ENCODE results near the gene CREBBP. TPM values are rescaled to one million over a fixed set of nuclear protein-coding genes. Genes with fewer than 3 reads are reported as not detected.

Gene CREBBP
- total RNA-seq, 2 donors from 2014 or later = 65.0 to 103 TPM

DNA sequence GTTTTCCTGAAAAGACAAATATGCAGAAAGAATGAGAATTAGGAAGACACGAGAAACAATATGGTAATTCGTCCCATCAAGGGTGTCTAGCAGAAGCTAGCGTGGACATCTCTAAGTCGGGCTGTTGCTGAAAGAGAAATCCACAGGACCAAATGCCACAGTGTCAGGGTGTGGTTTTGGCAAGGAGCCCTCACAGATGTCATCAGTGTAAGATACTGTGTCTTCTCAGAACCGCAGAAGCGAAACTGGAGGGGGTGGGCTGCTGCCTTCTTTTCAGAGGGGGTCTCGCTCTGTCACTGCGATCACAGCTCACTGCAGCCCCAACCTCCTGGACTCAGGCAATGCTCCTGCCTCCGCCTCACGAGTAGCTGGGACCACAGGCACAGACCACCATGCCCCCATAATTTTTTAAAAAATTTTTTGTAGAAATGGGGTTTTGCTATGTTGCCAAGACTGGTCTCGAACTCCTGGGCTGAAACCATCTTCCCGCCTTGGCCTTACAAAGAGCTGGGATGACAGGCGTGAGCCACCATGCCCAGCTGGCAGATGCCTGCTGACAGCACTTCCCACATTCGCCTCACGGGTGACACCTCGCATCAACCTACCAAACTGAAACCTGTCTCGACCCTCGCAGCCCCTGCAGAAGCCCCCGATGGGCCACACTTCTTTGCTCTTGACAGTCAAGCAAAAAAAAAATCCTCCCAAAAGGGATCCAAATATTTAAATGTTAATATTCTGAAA is 189.4 kb downstream of the CREBBP start:
- H3K4me3 ChIP-seq = peak overlapping the region; percentile 67
- no peaks in the 10 kb centered on the region for H3K9me3 ChIP-seq
- peak overlapping the region in 1 of 2 donors; percentile 53 for H3K27ac ChIP-seq
- TF ChIP-seq, protein P1, sequence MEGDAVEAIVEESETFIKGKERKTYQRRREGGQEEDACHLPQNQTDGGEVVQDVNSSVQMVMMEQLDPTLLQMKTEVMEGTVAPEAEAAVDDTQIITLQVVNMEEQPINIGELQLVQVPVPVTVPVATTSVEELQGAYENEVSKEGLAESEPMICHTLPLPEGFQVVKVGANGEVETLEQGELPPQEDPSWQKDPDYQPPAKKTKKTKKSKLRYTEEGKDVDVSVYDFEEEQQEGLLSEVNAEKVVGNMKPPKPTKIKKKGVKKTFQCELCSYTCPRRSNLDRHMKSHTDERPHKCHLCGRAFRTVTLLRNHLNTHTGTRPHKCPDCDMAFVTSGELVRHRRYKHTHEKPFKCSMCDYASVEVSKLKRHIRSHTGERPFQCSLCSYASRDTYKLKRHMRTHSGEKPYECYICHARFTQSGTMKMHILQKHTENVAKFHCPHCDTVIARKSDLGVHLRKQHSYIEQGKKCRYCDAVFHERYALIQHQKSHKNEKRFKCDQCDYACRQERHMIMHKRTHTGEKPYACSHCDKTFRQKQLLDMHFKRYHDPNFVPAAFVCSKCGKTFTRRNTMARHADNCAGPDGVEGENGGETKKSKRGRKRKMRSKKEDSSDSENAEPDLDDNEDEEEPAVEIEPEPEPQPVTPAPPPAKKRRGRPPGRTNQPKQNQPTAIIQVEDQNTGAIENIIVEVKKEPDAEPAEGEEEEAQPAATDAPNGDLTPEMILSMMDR (IDR thresholded peaks at IDR 0.05) = peak; percentile 20
- peaks cover 5 to 13% of the 10 kb centered on the region in 2 donors for H3K4me1 ChIP-seq (ENCODE audit: control insufficient read depth in 1 of 2, low read depth in 2 of 2)
- DNase-seq (ENCODE audit: low spot score) (no peak), ATAC-seq (ENCODE audit: insufficient number of reproducible peaks, low FRiP score, low read depth) (no peak)
- H3K36me3 ChIP-seq = peaks cover 7% of the 10 kb centered on the region
- no peaks in the 10 kb centered on the region for H3K27me3 ChIP-seq (replicated peaks; ENCODE audit: insufficient read depth)

DNA sequence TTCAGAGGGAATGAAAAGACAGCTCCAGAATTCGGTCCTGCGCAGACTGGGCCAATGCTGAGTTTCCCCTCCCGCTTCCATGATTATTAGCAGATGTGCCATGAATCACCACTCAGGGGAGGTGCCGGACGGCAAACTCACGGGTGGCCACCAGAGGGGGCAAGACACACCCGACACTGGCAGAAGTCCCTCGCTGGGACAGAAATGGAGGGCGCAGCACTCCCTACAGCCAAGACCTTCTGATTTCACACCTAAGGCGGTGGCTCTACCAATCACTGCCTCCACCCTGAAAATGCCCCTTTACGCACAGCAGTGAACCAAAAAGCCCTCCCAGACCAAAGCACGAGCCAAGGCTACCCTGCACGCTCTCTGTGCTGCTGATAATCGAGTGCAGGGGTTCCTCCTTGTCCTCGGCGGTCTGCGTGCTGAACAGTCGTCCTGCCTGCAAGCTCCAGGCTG is 190.0 kb downstream of the CREBBP start:
- H3K27me3 ChIP-seq (replicated peaks; ENCODE audit: insufficient read depth) = no peaks in the 10 kb centered on the region
- H3K36me3 ChIP-seq = peaks cover 12% of the 10 kb centered on the region
- H3K4me3 ChIP-seq = peak overlapping the region; percentile 67
- H3K27ac ChIP-seq = peak overlapping the region in 1 of 2 donors; percentile 53
- no peaks in the 10 kb centered on the region for H3K9me3 ChIP-seq
- ATAC-seq (ENCODE audit: insufficient number of reproducible peaks, low FRiP score, low read depth) (peak; percentile 94), DNase-seq (ENCODE audit: low spot score) (peak; percentile 71)
- TF ChIP-seq, protein P1 (IDR thresholded peaks at IDR 0.05) = peak; percentile 95
- peaks cover 5 to 13% of the 10 kb centered on the region in 2 donors for H3K4me1 ChIP-seq (ENCODE audit: control insufficient read depth in 1 of 2, low read depth in 2 of 2)

DNA sequence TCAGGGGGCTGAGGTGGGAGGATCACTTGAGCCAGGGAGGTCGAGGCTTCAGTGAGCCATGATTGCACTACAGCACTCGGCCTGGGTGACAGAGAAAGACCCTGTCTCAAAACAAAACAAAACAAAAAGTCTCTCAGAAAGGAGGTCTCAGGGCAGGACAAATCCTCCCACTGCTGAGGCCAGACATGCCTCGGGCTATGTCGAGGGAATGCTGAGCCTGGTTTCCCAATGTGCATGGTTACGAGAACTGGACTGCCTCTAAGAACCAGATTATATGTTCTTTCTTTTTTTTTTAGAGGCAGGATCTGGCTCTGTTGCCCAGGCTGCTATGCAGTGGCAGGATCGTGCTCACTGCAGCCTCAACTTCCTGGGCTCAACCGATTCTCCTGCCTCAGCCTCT is 190.8 kb downstream of the CREBBP start:
- Histone ChIP-seq H3K4me1 (ENCODE audit: control insufficient read depth in 1 of 2, low read depth in 2 of 2) (peaks cover 5 to 13% of the 10 kb centered on the region in 2 donors), H3K9me3 (no peaks in the 10 kb centered on the region), H3K27ac (peak overlapping the region; percentile 29 to 44), H3K27me3 (replicated peaks; ENCODE audit: insufficient read depth) (no peaks in the 10 kb centered on the region), H3K36me3 (peaks cover 16% of the 10 kb centered on the region), H3K4me3 (no peak overlapping the region)
- ATAC-seq (ENCODE audit: insufficient number of reproducible peaks, low FRiP score, low read depth) (no peak), DNase-seq (ENCODE audit: low spot score) (no peak)
- TF ChIP-seq, protein P1 (IDR thresholded peaks at IDR 0.05) = no peak

DNA sequence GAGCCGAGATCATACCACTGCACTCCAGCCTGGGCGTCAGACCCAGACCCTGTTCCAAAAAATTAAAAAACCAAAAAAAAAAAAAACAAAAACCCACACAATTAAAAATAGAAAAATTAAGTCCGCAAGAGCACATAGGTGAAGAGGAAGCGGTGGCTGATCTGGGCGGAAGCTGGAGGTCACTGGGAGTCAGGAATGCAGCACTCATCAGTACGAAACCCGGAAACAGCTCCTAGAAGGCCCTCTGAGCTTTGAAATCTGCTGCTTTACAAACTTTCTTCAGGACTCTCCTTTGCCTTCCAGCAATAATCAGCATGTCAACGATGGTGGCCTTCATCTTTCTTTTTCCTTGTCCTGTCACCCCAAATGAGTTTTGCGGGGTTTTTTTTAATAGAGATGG is 192.7 kb downstream of the CREBBP start:
- no peak for ATAC-seq (ENCODE audit: insufficient number of reproducible peaks, low FRiP score, low read depth)
- no peak for DNase-seq (ENCODE audit: low spot score)
- peaks cover 5 to 13% of the 10 kb centered on the region in 2 donors for H3K4me1 ChIP-seq (ENCODE audit: control insufficient read depth in 1 of 2, low read depth in 2 of 2)
- H3K9me3 ChIP-seq = no peaks in the 10 kb centered on the region
- no peak overlapping the region for H3K27ac ChIP-seq
- H3K27me3 ChIP-seq (replicated peaks; ENCODE audit: insufficient read depth) = no peaks in the 10 kb centered on the region
- peaks cover 19% of the 10 kb centered on the region for H3K36me3 ChIP-seq
- TF ChIP-seq, protein P1 (IDR thresholded peaks at IDR 0.05) = no peak
- H3K4me3 ChIP-seq = no peak overlapping the region

DNA sequence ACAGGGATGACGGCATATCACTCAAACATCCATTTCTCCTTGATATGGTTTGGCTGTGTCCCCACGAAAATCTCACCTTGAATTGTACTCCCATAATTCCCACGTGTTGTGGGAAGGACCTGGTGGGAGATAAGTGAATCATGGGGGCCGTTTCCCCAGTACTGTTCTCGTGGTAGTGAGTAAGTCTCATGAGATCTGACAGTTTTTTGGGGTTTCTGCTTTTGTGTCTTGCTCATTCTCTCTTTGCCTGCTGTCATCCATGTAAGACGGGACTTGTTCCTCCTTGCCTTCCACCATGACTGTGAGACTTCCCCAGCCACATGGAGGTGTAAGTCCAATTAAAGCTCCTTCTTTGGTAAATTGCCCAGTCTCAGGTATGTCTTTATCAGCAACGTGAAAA is 193.5 kb downstream of the CREBBP start:
- Histone ChIP-seq H3K4me3 (no peak overlapping the region), H3K9me3 (no peaks in the 10 kb centered on the region), H3K27me3 (replicated peaks; ENCODE audit: insufficient read depth) (no peaks in the 10 kb centered on the region), H3K4me1 (ENCODE audit: control insufficient read depth in 1 of 2, low read depth in 2 of 2) (peaks cover 5 to 13% of the 10 kb centered on the region in 2 donors), H3K36me3 (peaks cover 23% of the 10 kb centered on the region), H3K27ac (no peak overlapping the region)
- DNase-seq (ENCODE audit: low spot score) (no peak), ATAC-seq (ENCODE audit: insufficient number of reproducible peaks, low FRiP score, low read depth) (no peak)
- TF ChIP-seq, protein P1 (IDR thresholded peaks at IDR 0.05) = no peak

All from thoracic aorta (tissue), 2 donors.